ENCODE data around the gene DLG2.

DNA sequence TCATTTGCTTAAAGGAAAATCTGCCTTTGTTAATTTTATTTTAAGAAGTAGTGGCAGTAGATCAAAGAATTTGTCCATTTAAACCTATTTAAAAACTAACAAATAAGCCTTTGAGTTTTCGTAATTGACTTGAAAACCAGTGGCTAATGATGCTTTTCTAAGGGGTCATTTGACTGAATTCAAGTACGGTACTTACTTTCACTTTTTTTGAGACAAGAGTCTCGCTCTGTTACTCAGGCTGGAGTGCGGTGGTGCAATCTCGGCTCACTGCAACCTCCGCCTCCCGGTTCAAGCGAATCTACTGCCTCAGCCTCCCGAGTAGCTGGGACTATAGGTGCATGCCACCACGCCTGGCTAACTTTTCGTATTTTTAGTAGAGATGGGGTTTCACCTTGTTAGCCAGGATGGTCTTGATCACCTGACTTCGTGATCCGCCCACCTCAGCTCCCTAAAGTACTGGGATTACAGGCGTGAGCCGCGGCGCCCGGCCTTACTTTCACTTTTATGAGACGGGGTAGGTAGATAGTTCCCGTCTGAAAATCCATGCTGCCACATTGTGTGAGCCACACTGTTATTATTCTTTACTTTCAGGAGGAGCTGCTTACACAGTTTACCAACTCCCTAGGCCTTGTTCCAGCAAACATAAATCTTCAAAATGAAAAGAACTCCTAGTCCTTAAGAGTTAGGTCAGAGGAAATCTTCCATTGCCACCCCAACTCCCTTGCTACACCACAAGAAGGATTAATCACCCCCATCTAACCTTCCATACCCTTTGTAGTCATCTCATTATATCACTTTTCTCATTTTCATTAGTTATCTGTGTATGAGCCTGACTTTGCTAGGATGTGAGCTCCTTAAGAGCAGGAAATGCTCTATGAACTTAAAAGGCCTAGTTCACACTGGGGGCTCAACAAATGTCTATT lies 1414.4 kb downstream of the DLG2 start:
- TF ChIP-seq POLR2A (IDR thresholded peaks at IDR 0.05; ENCODE audit: low read depth, low read length) (no peak), JUN (IDR thresholded peaks at IDR 0.05; ENCODE audit: borderline replicate concordance, insufficient read depth, insufficient read length, low read depth) (no peak), MAX (IDR thresholded peaks at IDR 0.05; ENCODE audit: insufficient read depth, insufficient read length) (no peak), POLR2AphosphoS5 (IDR thresholded peaks at IDR 0.05; ENCODE audit: insufficient read depth, low read depth, low read length) (no peak), MYC (IDR thresholded peaks at IDR 0.05; ENCODE audit: low read depth, low read length) (no peak)
- TF ChIP-seq, protein P1, sequence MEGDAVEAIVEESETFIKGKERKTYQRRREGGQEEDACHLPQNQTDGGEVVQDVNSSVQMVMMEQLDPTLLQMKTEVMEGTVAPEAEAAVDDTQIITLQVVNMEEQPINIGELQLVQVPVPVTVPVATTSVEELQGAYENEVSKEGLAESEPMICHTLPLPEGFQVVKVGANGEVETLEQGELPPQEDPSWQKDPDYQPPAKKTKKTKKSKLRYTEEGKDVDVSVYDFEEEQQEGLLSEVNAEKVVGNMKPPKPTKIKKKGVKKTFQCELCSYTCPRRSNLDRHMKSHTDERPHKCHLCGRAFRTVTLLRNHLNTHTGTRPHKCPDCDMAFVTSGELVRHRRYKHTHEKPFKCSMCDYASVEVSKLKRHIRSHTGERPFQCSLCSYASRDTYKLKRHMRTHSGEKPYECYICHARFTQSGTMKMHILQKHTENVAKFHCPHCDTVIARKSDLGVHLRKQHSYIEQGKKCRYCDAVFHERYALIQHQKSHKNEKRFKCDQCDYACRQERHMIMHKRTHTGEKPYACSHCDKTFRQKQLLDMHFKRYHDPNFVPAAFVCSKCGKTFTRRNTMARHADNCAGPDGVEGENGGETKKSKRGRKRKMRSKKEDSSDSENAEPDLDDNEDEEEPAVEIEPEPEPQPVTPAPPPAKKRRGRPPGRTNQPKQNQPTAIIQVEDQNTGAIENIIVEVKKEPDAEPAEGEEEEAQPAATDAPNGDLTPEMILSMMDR (IDR thresholded peaks at IDR 0.05; ENCODE audit: extremely low read depth in 1 of 2, insufficient read depth in 1 of 2, low read depth in 1 of 2, low read length in 2 of 2): no peak
